KMS-11 (cell line): Measurements from ENCODE around the gene GP1BB.

Experiments
- H2AFZ ChIP-seq: fragments of 200-600 bp; sonication (generic); 2 replicates; pipeline ENCODE4 v1.6.1; 2016; ENCODE audit warnings: antibody characterized with exemption, mixed run types, low read depth
- H3K27ac ChIP-seq: fragments of 200-600 bp; sonication (generic); 2 replicates; pipeline ENCODE4 v1.6.1; 2016; ENCODE audit warnings: mild to moderate bottlenecking, mixed run types
- H3K27me3 ChIP-seq: fragments of 200-600 bp; sonication (generic); 2 replicates; pipeline ENCODE4 v1.6.1; 2017; ENCODE audit warnings: mild to moderate bottlenecking, low read depth, mixed run types, moderate library complexity; ENCODE audit not compliant: insufficient read depth
- H3K36me3 ChIP-seq: fragments of 200-600 bp; sonication (generic); 2 replicates; pipeline ENCODE4 v1.6.1; 2017; ENCODE audit warnings: mild to moderate bottlenecking, mixed run types; ENCODE audit not compliant: insufficient read depth
- H3K4me1 ChIP-seq: fragments of 200-600 bp; sonication (generic); 2 replicates; pipeline ENCODE4 v1.6.1; 2016; ENCODE audit warnings: mild to moderate bottlenecking, low read depth, mixed run types; ENCODE audit not compliant: poor library complexity, severe bottlenecking
- H3K4me2 ChIP-seq: fragments of 200-600 bp; sonication (generic); 2 replicates; pipeline ENCODE4 v1.7.0; 2016; ENCODE audit warnings: mild to moderate bottlenecking, mixed run types
- H3K4me3 ChIP-seq: fragments of 200-600 bp; sonication (generic); IDR thresholded peaks from 2 replicates; pipeline ENCODE4 v1.6.1; 2017; ENCODE audit warnings: low read depth, low read length, mixed read lengths; ENCODE audit not compliant: insufficient read depth
- H3K79me2 ChIP-seq: fragments of 200-600 bp; sonication (generic); 2 replicates; pipeline ENCODE4 v1.6.1; 2016; ENCODE audit warnings: low read depth, mixed run types; ENCODE audit not compliant: insufficient read depth
- H3K9ac ChIP-seq: fragments of 200-600 bp; sonication (generic); 2 replicates; pipeline ENCODE4 v1.6.1; 2016; ENCODE audit warnings: mild to moderate bottlenecking, mixed run types
- H4K20me1 ChIP-seq: fragments of 200-600 bp; sonication (generic); 2 replicates; pipeline ENCODE4 v1.6.1; 2016; ENCODE audit warnings: mild to moderate bottlenecking, mixed run types; ENCODE audit not compliant: insufficient read depth
- TF ChIP-seq, protein P1 (sequence below): fragments of 200-600 bp; sonication (generic); conservative IDR thresholded peaks from 2 replicates; pipeline ENCODE4 v1.6.1; 2017; ENCODE audit warnings: low read depth, mild to moderate bottlenecking, antibody characterized with exemption, low read length, moderate library complexity, mixed read lengths

Gene GP1BB

DNA sequence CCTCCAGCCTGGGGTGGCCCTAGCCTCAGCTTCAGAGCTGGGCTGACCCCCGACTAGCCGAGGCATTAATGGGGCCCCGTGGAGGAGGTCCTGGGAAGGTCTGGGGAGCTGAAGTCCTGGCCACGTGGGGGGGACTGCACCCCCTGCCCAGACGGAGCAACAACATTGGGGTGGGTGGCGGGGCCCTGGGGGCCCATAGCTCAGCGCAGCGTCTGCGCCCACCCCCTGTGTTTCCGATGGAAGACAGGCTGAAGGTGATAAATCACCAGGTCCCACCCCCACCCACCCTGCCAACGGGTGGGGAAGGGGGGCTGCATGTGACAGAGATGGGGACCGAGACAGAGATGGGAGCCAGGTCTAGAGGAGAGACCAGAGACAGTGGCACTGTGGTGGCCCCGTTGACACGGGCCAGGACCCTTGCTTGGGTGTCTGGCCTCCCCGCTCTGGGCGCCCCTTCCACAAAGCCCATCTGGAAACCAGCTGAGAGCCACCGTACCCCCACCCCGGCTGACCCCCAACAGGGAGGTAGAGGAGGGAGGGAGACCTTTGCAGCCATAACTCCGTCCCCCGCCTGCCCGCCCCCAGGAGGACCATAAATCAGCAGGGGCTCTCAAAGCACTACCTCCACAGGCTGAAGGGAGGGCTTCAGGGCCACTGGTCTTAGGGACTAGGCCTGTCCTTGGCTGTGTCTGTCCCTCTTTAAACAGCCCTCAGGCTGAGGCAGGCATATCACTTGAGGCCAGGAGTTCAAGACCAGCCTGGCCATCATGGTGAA is 8.2 kb downstream of the GP1BB start:
- H3K79me2 ChIP-seq = no peaks in the 10 kb centered on the region
- H2AFZ ChIP-seq = peak overlapping the region; percentile 64; the same call in 1 of the 2 replicates
- H3K27me3 ChIP-seq = peaks cover 9% of the 10 kb centered on the region; the same call in 1 of the 2 replicates
- TF ChIP-seq, protein P1, sequence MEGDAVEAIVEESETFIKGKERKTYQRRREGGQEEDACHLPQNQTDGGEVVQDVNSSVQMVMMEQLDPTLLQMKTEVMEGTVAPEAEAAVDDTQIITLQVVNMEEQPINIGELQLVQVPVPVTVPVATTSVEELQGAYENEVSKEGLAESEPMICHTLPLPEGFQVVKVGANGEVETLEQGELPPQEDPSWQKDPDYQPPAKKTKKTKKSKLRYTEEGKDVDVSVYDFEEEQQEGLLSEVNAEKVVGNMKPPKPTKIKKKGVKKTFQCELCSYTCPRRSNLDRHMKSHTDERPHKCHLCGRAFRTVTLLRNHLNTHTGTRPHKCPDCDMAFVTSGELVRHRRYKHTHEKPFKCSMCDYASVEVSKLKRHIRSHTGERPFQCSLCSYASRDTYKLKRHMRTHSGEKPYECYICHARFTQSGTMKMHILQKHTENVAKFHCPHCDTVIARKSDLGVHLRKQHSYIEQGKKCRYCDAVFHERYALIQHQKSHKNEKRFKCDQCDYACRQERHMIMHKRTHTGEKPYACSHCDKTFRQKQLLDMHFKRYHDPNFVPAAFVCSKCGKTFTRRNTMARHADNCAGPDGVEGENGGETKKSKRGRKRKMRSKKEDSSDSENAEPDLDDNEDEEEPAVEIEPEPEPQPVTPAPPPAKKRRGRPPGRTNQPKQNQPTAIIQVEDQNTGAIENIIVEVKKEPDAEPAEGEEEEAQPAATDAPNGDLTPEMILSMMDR = no peak
- no peak overlapping the region for H3K9ac ChIP-seq
- H3K4me3 ChIP-seq = no peak overlapping the region
- H3K36me3 ChIP-seq = no peaks in the 10 kb centered on the region
- H3K27ac ChIP-seq = no peak overlapping the region
- no peaks in the 10 kb centered on the region for H3K4me1 ChIP-seq
- no peaks in the 10 kb centered on the region for H4K20me1 ChIP-seq
- peak overlapping the region; percentile 42; the same call in 1 of the 2 replicates for H3K4me2 ChIP-seq

DNA sequence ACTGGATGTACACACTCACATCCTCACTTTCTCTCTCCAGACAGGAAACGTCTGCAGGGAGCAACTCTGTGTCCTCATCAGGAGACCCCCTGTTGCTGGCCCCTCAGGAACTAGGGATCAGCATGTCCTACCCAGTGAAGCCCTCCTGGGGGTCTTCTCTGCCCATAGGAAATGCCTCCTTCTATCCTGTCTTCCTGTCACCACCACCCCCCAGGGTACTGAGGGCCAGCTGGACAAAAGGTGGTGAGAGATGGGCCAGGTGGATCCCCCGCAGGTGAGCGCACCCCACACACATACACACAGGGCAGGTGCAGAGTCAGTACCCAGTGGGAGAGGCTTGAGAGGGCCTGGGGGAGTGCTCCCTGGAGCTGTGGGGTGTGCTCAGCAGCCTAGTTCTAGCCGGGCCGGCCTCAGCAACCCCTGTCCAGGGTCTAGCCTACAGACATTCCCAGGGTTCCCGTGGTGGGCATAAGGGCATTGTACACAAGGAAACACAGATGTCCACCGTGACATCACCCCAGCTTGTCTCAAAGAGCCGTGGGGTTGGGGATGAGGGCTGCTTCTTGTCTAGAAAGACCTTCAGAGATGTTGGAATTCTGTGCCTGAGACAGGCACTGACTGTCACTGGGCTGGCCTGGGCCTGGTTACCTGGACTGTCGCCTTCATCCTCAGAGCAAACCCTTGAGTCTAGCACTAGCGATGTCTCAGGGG is 9.2 kb downstream of the GP1BB start:
- H3K4me3 ChIP-seq = no peak overlapping the region
- no peak overlapping the region for H3K4me2 ChIP-seq
- H3K4me1 ChIP-seq = no peaks in the 10 kb centered on the region
- TF ChIP-seq, protein P1 = no peak
- no peak overlapping the region for H3K27ac ChIP-seq
- H3K79me2 ChIP-seq = no peaks in the 10 kb centered on the region
- H3K9ac ChIP-seq = no peak overlapping the region
- no peak overlapping the region for H2AFZ ChIP-seq
- no peaks in the 10 kb centered on the region for H3K36me3 ChIP-seq
- no peaks in the 10 kb centered on the region for H4K20me1 ChIP-seq
- H3K27me3 ChIP-seq = peaks cover 9% of the 10 kb centered on the region; the same call in 1 of the 2 replicates

DNA sequence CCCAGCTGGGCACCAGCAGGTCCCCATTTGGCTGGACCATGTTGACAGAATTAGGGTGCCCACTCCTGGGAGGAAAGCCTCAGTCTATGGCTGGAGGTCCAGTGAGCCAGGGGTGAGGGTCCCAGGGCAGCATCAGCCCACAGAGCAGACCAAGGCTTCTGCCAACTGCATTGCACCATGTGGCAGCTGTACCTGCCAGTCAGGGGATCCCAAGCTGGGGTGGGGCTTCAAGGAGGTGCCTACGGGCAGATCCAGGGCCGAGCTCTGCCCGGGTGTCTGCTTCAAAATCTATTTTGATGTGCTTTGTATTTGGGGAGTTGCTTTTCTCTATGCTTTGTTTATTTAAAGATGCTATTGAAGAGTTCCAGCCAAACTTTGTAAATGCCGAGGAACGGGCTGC is 10.4 kb downstream of the GP1BB start:
- no peak overlapping the region for H3K9ac ChIP-seq
- H3K36me3 ChIP-seq = no peaks in the 10 kb centered on the region
- no peak overlapping the region for H3K27ac ChIP-seq
- no peaks in the 10 kb centered on the region for H3K4me1 ChIP-seq
- TF ChIP-seq, protein P1 = no peak
- H2AFZ ChIP-seq = no peak overlapping the region
- H3K79me2 ChIP-seq = no peaks in the 10 kb centered on the region
- H3K4me3 ChIP-seq = no peak overlapping the region
- no peak overlapping the region for H3K4me2 ChIP-seq
- H3K27me3 ChIP-seq = no peaks in the 10 kb centered on the region; the same call in 1 of the 2 replicates
- H4K20me1 ChIP-seq = no peaks in the 10 kb centered on the region

DNA sequence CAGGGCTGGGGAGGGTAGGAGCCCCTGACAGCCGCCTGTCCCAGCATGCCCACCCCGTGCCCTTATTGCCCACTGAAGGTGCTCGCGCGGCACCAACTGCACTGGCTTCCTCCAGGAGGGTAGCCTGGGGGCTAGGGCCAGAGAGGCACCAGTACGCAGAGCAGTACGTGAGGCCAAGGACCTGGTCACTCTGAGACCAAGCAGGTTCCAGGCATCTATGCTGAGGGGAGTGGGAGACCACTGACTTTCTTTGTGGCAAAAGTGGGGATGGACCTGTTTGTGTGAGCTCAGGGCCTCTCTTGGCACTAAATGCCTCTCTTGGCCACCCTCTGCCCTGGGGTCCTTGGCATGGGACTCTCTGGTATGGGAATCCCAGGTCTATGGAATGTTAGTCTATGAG is 10.8 kb downstream of the GP1BB start:
- Histone ChIP-seq H3K9ac (no peak overlapping the region), H2AFZ (no peak overlapping the region)
- TF ChIP-seq, protein P1 = no peak

More for the DNA sequence above, 10.8 kb downstream of the GP1BB start:
- H3K79me2 ChIP-seq = no peaks in the 10 kb centered on the region
- H3K36me3 ChIP-seq = no peaks in the 10 kb centered on the region
- H4K20me1 ChIP-seq = no peaks in the 10 kb centered on the region
- no peak overlapping the region for H3K4me2 ChIP-seq
- H3K27ac ChIP-seq = no peak overlapping the region
- H3K4me1 ChIP-seq = no peaks in the 10 kb centered on the region
- H3K27me3 ChIP-seq = no peaks in the 10 kb centered on the region; the same call in 1 of the 2 replicates
- H3K4me3 ChIP-seq = no peak overlapping the region
